HepG2 (cell line): ENCODE data around the gene ABCB8. TPM values are rescaled to one million over a fixed set of nuclear protein-coding genes. Genes with fewer than 3 reads are reported as not detected.
A peak's percentile ranks its signal among the peaks of the same experiment; 100 is the strongest.

Experiments
- AGO2 ChIP-seq: fragments of 200-400 bp; formaldehyde crosslinking; optimal IDR thresholded peaks from 2 replicates; pipeline ENCODE3; 2017; ENCODE audit warnings: mild to moderate bottlenecking, low read depth, low read length, moderate library complexity
- ATF2 ChIP-seq: sonication (generic); formaldehyde crosslinking; IDR thresholded peaks from 2 replicates; pipeline ENCODE4 v1.4.0; 2020; ENCODE audit warnings: missing genetic modification reagents
- ATF4 ChIP-seq, 2 experiments: fragments of 450-650 bp in 1 of 2; sonication (generic) in 1 of 2; formaldehyde crosslinking; IDR thresholded peaks; 2 replicates each; pipeline versions ENCODE4 v1.5.0 to v1.8.0; 2020 to 2022; ENCODE audit warnings: mild to moderate bottlenecking in 1 of 2, missing genetic modification reagents in 1 of 2
- DRAP1 ChIP-seq: IDR thresholded peaks from 2 replicates; pipeline ENCODE4 v1.6.1; 2016; ENCODE audit warnings: missing genetic modification reagents, missing compliant biosample characterization
- GABPB1 ChIP-seq: IDR thresholded peaks from 2 replicates; pipeline ENCODE4 v1.6.1; 2016; ENCODE audit warnings: mild to moderate bottlenecking, missing genetic modification reagents, moderate library complexity, missing compliant biosample characterization
- HNF4A ChIP-seq: sonication (generic); formaldehyde crosslinking; IDR thresholded peaks from 2 replicates; pipeline ENCODE4 v1.4.0; 2020; ENCODE audit warnings: missing genetic modification reagents
- PCBP1 ChIP-seq: fragments of 200-400 bp; formaldehyde crosslinking; IDR thresholded peaks from 2 replicates; pipeline ENCODE4 v1.6.1; 2017; ENCODE audit warnings: mild to moderate bottlenecking, low read depth, low read length, borderline replicate concordance
- PCBP2 ChIP-seq: fragments of 200-400 bp; formaldehyde crosslinking; optimal IDR thresholded peaks from 2 replicates; pipeline ENCODE3; 2018; ENCODE audit warnings: low read length, low read depth; ENCODE audit not compliant: poor library complexity, severe bottlenecking
- PRPF4 ChIP-seq: fragments of 200-400 bp; formaldehyde crosslinking; IDR thresholded peaks from 2 replicates; pipeline ENCODE4 v1.6.1; 2016; ENCODE audit warnings: low read length, low read depth; ENCODE audit not compliant: poor library complexity, severe bottlenecking
- RBFOX2 ChIP-seq: fragments of 200-400 bp; formaldehyde crosslinking; IDR thresholded peaks from 2 replicates; pipeline ENCODE4 v1.6.1; 2017; ENCODE audit warnings: low read depth, mild to moderate bottlenecking, low read length
- ZNF713 ChIP-seq: sonication (generic); formaldehyde crosslinking; IDR thresholded peaks from 2 replicates; pipeline ENCODE4 v1.4.0; 2020; ENCODE audit warnings: mild to moderate bottlenecking, missing genetic modification reagents
- ZNF781 ChIP-seq: sonication (generic); formaldehyde crosslinking; IDR thresholded peaks from 2 replicates; pipeline ENCODE4 v1.5.1; 2020; ENCODE audit warnings: borderline replicate concordance, mild to moderate bottlenecking, missing genetic modification reagents; ENCODE audit errors: not compliant biosample characterization
- ZNF841 ChIP-seq: sonication (generic); formaldehyde crosslinking; IDR thresholded peaks from 2 replicates; pipeline ENCODE4 v1.8.1; 2023; ENCODE audit warnings: missing genetic modification reagents, borderline replicate concordance
- polyA plus RNA-seq, 8 experiments: library from polyadenylated mRNA; depleted of rRNA in 3 of 8; stranded (reverse) in 7 of 8; unstranded in 1 of 8; fragments of >200 nt; fragmentation: Illumina TruSeq in 4 of 8; extraction: Trizol in 4 of 8; gene quantifications; 2 replicates each; pipeline versions ENCODE4 v1.2.1 to v1.2.3, GENCODE V29; 2011 to 2016; ENCODE audit warnings: low read depth in 4 of 8, missing spikeins in 1 of 8, mixed read lengths in 1 of 8; ENCODE audit not compliant: insufficient read depth in 1 of 8
- total RNA-seq, 5 experiments: library from RNA; depleted of rRNA; stranded (reverse); fragments of >200 nt; fragmentation: Illumina TruSeq; extraction: Trizol; gene quantifications; 2 replicates each; pipeline ENCODE4 v1.2.3, GENCODE V29; 2016; ENCODE audit warnings: low read depth in 1 of 5
- TF ChIP-seq, protein P1 (sequence below): sonication (generic); formaldehyde crosslinking; IDR thresholded peaks from 2 replicates; pipeline ENCODE4 v1.8.0; 2022; ENCODE audit warnings: missing genetic modification reagents, mild to moderate bottlenecking, moderate library complexity, borderline replicate concordance
- TF ChIP-seq, protein P2 (sequence below): sonication (generic); formaldehyde crosslinking; IDR thresholded peaks from 2 replicates; pipeline ENCODE4 v1.8.0; 2022; ENCODE audit warnings: low read depth, missing genetic modification reagents
- TF ChIP-seq, protein P3 (sequence below): sonication (generic); formaldehyde crosslinking; IDR thresholded peaks from 2 replicates; pipeline ENCODE4 v1.5.0; 2020; ENCODE audit warnings: missing genetic modification reagents
- TF ChIP-seq, protein P4 (sequence below): sonication (generic); formaldehyde crosslinking; IDR thresholded peaks from 2 replicates; pipeline ENCODE4 v1.8.1; 2023; ENCODE audit warnings: mild to moderate bottlenecking, missing genetic modification reagents, borderline replicate concordance
- TF ChIP-seq, protein P5 (sequence below): sonication (generic); formaldehyde crosslinking; IDR thresholded peaks from 2 replicates; pipeline ENCODE4 v1.9.0; 2022; ENCODE audit warnings: missing genetic modification reagents, mild to moderate bottlenecking, borderline replicate concordance

The ABCB8 gene
- total and polyA plus RNA-seq, 2 of the 13 experiments (the other 11 are each of a cell fraction or from before 2014, with no cell fraction given), result 6.6 to 16.7 TPM

GRCh38 chr7:151010307-151011096 is 17.7 kb upstream of the ABCB8 start (continued):
- TF ChIP-seq, protein P1, sequence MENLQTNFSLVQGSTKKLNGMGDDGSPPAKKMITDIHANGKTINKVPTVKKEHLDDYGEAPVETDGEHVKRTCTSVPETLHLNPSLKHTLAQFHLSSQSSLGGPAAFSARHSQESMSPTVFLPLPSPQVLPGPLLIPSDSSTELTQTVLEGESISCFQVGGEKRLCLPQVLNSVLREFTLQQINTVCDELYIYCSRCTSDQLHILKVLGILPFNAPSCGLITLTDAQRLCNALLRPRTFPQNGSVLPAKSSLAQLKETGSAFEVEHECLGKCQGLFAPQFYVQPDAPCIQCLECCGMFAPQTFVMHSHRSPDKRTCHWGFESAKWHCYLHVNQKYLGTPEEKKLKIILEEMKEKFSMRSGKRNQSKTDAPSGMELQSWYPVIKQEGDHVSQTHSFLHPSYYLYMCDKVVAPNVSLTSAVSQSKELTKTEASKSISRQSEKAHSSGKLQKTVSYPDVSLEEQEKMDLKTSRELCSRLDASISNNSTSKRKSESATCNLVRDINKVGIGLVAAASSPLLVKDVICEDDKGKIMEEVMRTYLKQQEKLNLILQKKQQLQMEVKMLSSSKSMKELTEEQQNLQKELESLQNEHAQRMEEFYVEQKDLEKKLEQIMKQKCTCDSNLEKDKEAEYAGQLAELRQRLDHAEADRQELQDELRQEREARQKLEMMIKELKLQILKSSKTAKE (CRISPR knock-in tag), result no peak
- TF ChIP-seq, protein P2, sequence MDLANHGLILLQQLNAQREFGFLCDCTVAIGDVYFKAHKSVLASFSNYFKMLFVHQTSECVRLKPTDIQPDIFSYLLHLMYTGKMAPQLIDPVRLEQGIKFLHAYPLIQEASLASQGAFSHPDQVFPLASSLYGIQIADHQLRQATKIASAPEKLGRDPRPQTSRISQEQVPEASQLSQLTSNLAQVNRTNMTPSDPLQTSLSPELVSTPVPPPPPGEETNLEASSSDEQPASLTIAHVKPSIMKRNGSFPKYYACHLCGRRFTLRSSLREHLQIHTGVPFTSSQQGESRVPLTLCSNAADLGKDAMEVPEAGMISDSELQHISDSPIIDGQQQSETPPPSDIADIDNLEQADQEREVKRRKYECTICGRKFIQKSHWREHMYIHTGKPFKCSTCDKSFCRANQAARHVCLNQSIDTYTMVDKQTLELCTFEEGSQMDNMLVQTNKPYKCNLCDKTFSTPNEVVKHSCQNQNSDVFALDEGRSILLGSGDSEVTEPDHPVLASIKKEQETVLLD (CRISPR knock-in tag), result no peak
- TF ChIP-seq, protein P3, sequence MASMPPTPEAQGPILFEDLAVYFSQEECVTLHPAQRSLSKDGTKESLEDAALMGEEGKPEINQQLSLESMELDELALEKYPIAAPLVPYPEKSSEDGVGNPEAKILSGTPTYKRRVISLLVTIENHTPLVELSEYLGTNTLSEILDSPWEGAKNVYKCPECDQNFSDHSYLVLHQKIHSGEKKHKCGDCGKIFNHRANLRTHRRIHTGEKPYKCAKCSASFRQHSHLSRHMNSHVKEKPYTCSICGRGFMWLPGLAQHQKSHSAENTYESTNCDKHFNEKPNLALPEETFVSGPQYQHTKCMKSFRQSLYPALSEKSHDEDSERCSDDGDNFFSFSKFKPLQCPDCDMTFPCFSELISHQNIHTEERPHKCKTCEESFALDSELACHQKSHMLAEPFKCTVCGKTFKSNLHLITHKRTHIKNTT (CRISPR knock-in tag), result no peak
- TF ChIP-seq GABPB1 (CRISPR knock-in tag) (peak; percentile 41; the same call in 1 of the 2 replicates), PCBP2 (no peak), PRPF4 (no peak), ZNF781 (CRISPR knock-in tag) (no peak), PCBP1 (no peak), ATF4 (CRISPR knock-in tag; IDR thresholded peaks at IDR 0.05) (no peak), AGO2 (no peak), ZNF841 (CRISPR knock-in tag) (no peak), RBFOX2 (0 out of 2 replicates have a peak, but pooled peaks have one; percentile 26), ATF2 (CRISPR knock-in tag) (no peak), ZNF713 (CRISPR knock-in tag) (no peak), HNF4A (CRISPR knock-in tag) (no peak), DRAP1 (CRISPR knock-in tag) (no peak)
- TF ChIP-seq, protein P4, sequence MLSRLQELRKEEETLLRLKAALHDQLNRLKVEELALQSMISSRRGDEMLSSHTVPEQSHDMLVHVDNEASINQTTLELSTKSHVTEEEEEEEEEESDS, result no peak
- TF ChIP-seq, protein P5, sequence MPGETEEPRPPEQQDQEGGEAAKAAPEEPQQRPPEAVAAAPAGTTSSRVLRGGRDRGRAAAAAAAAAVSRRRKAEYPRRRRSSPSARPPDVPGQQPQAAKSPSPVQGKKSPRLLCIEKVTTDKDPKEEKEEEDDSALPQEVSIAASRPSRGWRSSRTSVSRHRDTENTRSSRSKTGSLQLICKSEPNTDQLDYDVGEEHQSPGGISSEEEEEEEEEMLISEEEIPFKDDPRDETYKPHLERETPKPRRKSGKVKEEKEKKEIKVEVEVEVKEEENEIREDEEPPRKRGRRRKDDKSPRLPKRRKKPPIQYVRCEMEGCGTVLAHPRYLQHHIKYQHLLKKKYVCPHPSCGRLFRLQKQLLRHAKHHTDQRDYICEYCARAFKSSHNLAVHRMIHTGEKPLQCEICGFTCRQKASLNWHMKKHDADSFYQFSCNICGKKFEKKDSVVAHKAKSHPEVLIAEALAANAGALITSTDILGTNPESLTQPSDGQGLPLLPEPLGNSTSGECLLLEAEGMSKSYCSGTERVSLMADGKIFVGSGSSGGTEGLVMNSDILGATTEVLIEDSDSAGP (CRISPR knock-in tag), result peak; percentile 94
